ENCODE results near the gene GRPEL2. TPM values are rescaled to one million over a fixed set of nuclear protein-coding genes. Genes with fewer than 3 reads are reported as not detected.

The GRPEL2 gene
- total RNA-seq, 2 donors from 2014 or later: 7.9 to 9.7 TPM

DNA sequence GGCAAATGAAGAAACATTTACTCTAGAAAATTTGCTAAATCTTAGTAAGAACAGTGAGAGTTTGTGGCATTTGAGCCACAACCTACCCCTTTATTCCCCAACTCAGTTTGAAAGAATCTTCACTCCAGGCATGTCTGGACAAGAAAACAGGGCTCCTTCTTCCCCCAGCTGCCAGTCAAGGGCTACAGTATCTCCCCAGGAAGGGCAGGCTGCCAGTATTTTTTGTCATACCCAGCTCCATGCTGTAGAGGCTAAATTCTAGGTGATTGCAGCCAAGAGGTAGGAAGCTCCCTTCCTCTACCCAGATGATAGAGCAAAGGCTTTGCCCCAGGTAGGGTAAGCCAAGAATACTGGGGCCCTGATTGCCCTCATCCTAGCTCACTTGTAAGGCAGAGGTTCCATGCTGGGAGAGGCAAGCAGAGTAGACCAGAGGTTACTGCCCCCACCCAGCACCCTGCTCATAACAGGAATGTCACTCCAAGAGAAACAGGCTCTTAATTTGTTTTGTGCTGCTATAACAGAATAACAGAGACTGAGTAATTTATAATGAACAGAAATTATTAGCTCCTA is 20.0 kb upstream of the GRPEL2 start:
- DNase-seq (ENCODE audit: low spot score) (no peak), ATAC-seq (ENCODE audit: insufficient number of reproducible peaks, low FRiP score, low read depth) (no peak)
- no peaks in the 10 kb centered on the region for H3K36me3 ChIP-seq
- no peak for TF ChIP-seq CTCF (IDR thresholded peaks at IDR 0.05)
- H3K4me3 ChIP-seq: no peak overlapping the region
- H3K9me3 ChIP-seq: no peaks in the 10 kb centered on the region
- H3K27ac ChIP-seq: no peak overlapping the region
- H3K27me3 ChIP-seq (replicated peaks; ENCODE audit: insufficient read depth): no peaks in the 10 kb centered on the region
- no peaks in the 10 kb centered on the region for H3K4me1 ChIP-seq (ENCODE audit: control insufficient read depth in 1 of 2, low read depth in 2 of 2)

- Histone ChIP-seq H3K4me1 (ENCODE audit: control insufficient read depth in 1 of 2, low read depth in 2 of 2) (no peaks in the 10 kb centered on the region), H3K27me3 (replicated peaks; ENCODE audit: insufficient read depth) (no peaks in the 10 kb centered on the region), H3K9me3 (no peaks in the 10 kb centered on the region), H3K36me3 (no peaks in the 10 kb centered on the region), H3K27ac (no peak overlapping the region), H3K4me3 (no peak overlapping the region)
- ATAC-seq (ENCODE audit: insufficient number of reproducible peaks, low FRiP score, low read depth): no peak
- no peak for DNase-seq (ENCODE audit: low spot score)
- no peak for TF ChIP-seq CTCF (IDR thresholded peaks at IDR 0.05)
Observed at GRCh38 chr5:149325894-149326293, 19.4 kb upstream of the GRPEL2 start.

- Histone ChIP-seq H3K27me3 (replicated peaks; ENCODE audit: insufficient read depth) (no peaks in the 10 kb centered on the region), H3K36me3 (no peaks in the 10 kb centered on the region), H3K9me3 (no peaks in the 10 kb centered on the region), H3K4me3 (no peak overlapping the region), H3K27ac (no peak overlapping the region), H3K4me1 (ENCODE audit: control insufficient read depth in 1 of 2, low read depth in 2 of 2) (no peaks in the 10 kb centered on the region)
- DNase-seq (ENCODE audit: low spot score): no peak
- TF ChIP-seq CTCF (IDR thresholded peaks at IDR 0.05): no peak
- no peak for ATAC-seq (ENCODE audit: insufficient number of reproducible peaks, low FRiP score, low read depth)
Observed at GRCh38 chr5:149326611-149327010, 18.7 kb upstream of the GRPEL2 start.

DNA sequence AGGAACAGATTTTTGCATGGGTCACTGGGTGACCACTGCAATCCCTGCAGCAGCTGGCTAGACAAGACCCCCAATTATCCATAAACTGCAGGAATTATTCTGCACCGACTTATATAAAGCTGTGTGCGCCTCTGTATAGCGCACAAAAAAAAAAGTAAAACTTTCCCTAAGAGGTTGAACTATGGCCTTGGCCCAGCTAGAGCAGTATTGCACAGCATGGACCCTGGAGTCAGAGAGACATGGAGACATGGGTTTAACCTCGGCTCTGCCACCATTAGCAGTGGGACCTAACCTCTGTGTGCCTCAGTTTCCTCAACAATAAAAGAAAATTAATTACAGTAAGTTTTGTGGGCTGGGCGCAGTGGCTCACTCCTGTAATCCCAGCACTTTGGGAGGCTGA is 17.1 kb upstream of the GRPEL2 start:
- H3K4me3 ChIP-seq: no peak overlapping the region
- DNase-seq (ENCODE audit: low spot score) (no peak), ATAC-seq (ENCODE audit: insufficient number of reproducible peaks, low FRiP score, low read depth) (no peak)
- no peaks in the 10 kb centered on the region for H3K36me3 ChIP-seq
- no peaks in the 10 kb centered on the region for H3K9me3 ChIP-seq
- H3K4me1 ChIP-seq (ENCODE audit: control insufficient read depth in 1 of 2, low read depth in 2 of 2): no peaks in the 10 kb centered on the region
- H3K27me3 ChIP-seq (replicated peaks; ENCODE audit: insufficient read depth): no peaks in the 10 kb centered on the region
- H3K27ac ChIP-seq: no peak overlapping the region
- no peak for TF ChIP-seq CTCF (IDR thresholded peaks at IDR 0.05)

DNA sequence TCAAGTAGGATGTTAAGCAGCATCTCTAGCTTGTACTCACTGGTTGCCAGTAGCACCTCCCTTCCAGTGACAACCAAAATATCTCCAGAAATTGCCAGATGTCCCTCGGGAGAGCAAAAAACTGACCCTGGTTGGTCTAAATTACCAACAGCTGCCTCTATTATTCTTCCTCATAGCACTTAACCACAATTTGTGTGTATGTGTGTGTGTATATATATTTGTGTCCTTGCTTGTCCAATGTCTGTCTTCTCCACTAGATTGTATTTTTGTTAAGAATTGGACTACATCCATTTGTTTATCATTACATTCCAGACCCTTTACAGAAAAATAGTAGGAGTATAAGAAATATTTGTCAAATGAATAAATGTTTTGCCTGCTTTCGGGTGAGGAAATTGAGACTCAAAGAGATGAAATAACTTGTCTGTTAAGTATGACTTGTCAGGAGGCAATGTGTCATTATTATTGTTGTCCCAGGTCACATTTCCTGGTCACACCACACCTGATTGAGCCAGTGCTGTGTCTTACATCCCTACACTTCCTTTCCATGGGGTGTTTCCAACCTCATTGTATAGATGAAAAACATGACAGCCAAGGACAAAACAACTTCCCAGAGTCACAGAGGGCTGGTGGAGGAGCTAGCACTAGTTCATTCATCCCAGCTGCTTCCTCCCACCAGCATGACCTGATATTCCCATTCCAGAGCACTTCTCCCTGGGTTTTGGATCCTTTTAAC is 11.4 kb upstream of the GRPEL2 start:
- no peaks in the 10 kb centered on the region for H3K36me3 ChIP-seq
- H3K27ac ChIP-seq: no peak overlapping the region
- ATAC-seq (ENCODE audit: insufficient number of reproducible peaks, low FRiP score, low read depth) (no peak), DNase-seq (ENCODE audit: low spot score) (no peak)
- no peaks in the 10 kb centered on the region for H3K9me3 ChIP-seq
- H3K27me3 ChIP-seq (replicated peaks; ENCODE audit: insufficient read depth): no peaks in the 10 kb centered on the region
- H3K4me3 ChIP-seq: no peak overlapping the region
- no peaks in the 10 kb centered on the region for H3K4me1 ChIP-seq (ENCODE audit: control insufficient read depth in 1 of 2, low read depth in 2 of 2)
- TF ChIP-seq CTCF (IDR thresholded peaks at IDR 0.05): no peak

Measured in thoracic aorta (tissue), 2 donors.